ENCODE measurements around the gene PLS1. TPM values are rescaled to one million over a fixed set of nuclear protein-coding genes. Genes with fewer than 3 reads are reported as not detected.

Gene PLS1
- total RNA-seq, 1 donor from 2014 or later: 12.5 TPM

DNA sequence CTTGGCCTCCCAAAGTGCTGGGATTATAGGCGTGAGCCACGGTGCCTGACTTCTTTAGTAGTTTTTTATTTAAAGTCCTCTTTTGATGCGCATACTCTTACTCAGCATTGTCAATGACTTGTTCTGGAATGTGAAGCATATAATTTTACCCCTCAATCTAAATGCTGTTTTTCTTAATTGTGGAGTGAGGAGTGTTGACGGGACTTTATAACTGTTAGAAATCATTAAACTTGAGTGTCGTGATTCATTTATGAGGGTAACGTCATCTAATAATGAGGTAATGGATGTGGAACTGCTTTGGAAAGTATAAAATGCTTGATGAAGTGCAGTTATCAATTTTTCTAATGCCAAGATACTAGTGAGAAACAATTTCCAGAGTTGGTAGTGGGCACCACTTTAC lies 48.3 kb downstream of the PLS1 start:
- no peak for ATAC-seq

DNA sequence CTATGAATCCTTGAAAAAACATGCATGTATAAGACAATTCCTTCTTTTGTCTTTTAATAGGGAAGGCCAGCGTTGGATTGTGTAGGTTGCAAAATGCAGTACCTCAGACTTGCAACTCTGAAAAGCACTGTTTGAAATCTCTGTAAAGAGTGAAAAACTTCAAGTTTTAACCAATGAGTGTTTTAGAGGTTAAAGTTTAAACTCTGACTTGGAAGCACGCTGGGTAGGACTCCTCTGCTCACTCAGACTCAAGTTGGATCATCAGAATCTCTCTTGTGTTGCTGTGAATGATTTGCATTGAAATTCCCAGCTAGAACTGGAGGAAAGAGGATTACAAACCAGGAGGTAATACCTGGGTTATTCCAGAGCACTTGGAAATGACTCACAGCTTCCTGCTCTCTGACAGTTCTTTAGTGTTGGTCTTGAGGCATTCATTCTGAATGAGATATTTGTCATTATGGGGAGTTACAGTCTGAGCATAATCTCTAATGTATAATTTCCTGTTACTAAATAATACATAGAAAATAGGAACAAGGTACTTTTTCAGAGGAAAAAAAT lies 49.1 kb downstream of the PLS1 start:
- ATAC-seq: peak; percentile 90

DNA sequence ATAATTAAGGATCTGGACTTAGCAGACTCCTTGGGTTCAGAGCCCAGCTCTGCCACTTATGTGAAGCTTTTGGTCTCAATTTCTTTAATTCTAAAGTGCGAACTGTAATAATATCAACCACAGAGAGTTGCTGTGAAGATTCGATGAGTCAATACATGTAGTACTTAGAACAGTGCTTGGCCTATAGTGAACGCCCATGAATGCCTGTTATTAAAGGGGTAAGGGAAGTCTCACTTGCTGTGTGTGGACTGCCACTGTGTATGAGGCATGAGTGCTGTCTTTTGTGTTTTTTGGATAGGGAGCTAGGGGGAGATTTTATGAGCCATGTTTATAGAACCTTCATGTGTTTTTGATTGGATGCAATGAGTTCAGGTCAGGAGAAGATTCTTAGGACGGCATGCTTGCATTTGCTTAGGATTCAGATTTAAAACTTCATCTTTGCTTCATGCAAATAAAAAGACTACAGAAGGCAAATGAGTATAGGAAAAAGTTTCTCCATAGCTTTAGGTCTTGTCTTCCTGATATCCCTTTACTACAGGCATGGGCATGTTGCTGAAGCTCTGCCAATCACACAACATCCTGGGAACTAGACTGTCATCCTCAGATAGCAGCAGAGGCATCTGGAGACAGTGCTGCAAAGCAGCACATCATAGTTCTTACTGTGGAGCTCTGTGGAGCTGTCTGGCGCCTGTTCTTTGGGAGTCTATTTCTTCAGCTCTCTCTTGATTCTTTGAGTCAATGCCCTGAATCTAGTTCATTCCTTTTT lies 50.0 kb downstream of the PLS1 start:
- ATAC-seq: peak; percentile 67

DNA sequence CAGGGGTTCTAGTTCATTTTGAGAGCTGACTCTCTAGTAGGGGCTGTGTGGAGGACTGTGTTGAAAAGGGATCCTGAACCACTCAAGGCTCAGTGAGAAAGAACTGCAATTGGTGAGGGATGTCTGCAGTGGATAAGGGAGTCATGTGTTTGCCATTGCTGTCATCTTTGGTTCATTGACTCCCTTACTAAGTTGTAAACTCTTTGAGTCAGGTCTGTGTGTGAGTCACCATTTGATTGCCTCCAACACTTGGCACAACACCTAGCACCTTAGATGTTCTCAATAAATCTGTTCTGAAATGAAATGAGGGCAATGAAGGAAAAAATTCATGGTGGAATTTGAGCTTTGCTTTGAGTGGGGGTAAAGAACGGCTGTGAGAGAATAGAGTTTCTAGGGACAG lies 51.7 kb downstream of the PLS1 start:
- ATAC-seq: peak; percentile 79

DNA sequence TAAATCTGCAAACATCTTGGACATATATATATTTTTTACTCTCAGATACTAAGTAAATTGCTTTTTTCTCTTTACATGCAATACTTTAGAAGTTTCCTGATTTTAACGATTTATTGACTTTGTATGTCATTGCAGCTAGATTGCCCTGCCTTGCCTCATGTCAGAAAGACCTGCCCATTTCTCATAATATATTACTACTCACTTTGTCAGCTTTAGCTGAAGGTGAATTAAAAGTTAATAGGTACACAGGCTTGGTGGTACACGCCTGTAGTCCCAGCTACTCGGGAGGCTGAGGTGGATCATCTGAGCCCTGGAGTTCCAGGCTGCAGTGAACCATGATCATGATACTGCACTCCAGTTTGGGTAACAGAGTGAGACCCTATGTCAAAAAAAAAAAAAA lies 52.8 kb downstream of the PLS1 start:
- ATAC-seq: no peak

DNA sequence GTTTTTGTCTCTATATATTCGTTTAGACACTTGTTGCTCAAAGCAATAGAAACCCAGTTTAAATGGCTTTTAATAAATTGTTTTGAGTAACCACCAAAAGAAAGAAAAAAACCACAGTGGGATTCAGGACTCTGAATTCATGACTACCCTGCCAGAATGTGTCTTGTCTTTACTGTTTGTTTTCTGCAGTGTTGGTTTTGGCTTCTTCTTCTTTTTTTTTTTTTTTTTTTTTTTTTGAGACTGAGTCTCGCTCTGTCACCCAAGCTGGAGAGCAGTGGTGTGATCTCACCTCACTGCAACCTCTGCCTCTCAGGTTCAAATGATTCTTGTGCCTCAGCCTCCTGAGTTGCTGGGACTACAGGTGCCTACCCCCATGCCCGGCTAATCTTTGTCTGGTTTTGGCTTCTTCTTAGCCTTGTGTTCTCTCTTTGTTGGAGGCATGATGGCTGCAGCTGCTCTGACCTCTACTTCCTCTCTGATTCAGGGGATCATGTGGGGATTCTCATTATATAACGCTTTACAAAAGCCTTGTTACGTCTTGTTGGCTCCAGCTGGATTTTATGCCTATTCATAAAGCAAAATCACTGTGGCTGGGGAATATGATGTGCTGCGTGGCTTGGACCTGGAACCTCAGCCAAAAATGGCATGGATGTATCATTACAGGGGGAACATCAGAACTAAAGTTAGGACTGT lies 54.0 kb downstream of the PLS1 start:
- ATAC-seq: no peak

DNA sequence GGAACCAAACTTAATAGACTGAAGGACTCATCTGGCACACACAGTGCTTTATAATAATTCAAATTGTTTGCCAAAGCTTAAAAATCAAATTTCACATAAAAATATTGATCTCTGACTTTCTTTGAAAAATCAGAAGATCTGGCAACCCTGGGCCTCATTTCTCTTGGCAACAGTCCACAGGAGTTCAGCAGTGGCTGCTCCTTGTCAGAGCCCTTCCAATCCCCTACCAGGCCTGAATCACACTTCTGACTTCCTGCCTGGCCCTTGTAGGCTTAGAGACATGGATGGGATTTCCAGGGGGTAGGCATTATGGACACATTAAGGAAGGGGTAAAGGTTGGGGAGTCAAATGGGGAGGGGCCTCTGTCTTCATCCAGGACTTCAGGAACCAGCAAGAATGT lies 55.5 kb downstream of the PLS1 start:
- no peak for ATAC-seq

DNA sequence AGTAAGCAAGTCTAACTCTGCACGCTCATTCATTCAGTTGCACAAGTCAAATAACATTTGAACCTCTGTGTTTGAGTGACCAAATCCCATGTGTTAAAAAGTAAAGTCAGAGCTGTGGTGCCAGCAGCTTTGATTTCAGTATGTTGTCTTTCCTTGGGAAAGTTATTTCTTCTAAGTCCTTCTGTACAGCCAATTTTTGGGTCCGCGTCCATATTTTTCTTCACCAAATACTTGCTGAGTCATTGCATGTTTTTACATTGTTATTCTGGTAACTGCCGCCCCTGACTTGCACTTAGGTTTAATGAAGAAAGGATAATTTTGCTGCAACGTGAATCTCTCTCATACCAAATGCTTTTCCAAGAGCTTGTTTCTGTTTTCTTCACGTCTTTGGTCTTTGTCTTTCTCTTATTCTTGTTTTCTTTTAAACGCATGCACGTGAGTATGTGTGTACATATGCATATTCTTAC lies 56.7 kb downstream of the PLS1 start:
- ATAC-seq: no peak

DNA sequence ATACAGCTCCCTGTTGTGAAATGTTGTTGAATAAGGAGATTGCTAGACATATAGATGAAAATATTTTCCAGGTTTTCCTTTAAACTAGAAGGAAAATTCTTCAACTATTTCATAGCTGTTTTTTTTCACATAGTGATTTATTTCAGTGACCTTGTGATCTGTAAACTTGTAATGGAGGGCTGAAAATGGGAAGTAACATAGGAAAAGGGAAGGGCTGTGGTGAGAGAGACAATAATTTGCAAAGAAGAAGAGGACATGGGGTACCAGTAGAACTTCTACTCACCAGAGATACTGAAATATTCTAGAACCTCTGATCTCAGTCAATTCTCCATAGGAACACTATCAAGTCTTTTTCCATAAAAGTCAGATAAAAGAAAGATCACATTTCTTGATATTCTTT lies 60.4 kb downstream of the PLS1 start:
- ATAC-seq: no peak

DNA sequence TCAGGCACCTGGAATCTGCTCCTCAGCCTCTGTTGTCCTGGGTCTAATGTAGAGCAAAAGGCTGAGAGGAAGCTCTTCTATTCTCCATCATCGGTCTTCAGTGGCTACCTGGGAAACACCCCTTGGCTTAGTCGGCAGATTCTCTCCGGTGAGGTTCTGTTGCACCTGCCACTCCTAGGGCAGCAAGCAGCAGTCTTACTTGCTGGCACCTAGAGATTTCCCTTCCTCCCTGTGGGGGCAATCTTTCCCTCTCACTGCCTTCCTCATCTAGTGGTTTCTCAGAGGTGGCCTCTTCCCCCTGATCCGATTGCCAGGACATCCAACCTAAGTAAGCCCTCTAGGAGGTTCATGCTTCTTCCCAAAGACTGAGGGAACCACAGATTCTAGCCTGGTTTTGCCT lies 60.8 kb downstream of the PLS1 start:
- no peak for ATAC-seq

DNA sequence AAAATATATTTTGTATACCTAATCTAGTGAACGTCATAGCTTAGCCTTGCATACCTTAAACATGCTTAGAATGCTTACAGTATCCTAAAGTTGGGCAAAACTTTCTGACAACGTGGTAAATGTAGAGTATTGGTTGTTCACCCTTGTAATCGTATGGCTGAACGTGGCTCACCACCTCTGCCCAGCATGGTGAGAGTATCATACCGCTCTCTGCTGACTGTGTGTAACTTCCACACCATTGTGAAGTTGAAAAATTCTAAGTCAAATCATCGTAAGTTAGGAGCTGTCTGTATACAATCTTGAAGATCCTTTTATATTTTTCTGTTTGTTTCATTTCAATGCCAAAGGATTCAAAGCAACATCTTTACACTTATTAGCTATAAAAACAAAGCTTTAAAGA lies 64.2 kb downstream of the PLS1 start:
- ATAC-seq: no peak

DNA sequence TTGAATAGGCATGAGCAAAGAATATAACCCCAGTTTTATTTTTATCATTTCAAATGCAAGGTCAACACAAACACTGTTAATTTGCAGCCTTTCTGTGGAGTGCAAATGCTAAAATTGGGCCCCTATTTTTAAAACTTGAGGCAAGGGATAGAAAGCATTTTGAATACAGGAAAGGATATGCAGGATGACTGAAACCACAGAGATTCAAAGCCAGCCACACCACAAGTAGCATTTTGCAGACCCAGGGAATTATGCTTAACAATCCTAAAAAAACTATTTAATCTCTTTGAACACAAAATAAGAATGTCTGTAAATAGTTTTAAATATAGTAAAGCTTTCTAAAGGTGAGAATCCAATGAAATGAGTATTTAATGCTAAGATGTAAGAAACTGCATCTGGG lies 64.7 kb downstream of the PLS1 start:
- no peak for ATAC-seq

- no peak for ATAC-seq
Observed at GRCh38 chr3:142663865-142664264, 67.7 kb downstream of the PLS1 start.

GRCh38 chr3:142664311-142664710 lies 68.1 kb downstream of the PLS1 start:
- no peak for ATAC-seq

DNA sequence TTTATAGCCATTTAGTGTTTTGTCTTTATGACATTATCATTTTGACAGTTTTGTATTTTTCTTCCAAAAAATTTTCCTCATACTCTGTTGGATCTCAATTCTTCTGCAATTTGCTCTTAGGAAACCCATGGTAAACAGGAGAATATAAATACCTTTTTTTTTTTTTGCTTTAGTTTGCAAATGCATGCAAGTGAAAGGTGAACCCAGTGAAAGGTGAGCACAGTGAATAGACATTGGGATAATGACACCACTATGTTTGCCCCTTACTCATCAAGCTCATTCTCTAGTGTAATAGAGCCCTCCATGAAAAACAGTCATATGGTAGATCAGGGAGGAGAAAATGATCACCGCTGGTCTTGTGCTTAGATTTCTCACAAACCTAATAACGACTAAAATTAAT lies 68.6 kb downstream of the PLS1 start:
- ATAC-seq: no peak

DNA sequence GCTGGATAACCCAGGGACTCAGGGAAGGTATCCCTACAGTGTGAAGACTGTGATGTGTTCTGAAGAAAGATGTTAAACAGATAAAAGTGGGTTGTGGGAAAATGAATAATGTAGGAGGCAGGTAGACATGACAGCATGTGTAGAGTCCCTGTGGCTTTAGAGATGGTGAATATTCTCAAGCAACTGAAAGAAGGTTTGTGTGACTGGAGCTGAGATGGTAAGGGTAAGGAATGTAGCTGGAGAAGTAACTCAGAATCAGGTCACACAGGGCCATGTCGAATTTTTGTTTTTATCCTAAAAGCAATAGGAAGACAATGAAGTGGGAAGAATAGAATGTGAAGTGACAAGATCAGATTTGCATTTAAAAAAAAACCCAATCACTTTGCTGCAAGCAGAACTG lies 73.9 kb downstream of the PLS1 start:
- ATAC-seq: no peak

- no peak for ATAC-seq
Observed at GRCh38 chr3:142676151-142676550, 80.0 kb downstream of the PLS1 start.

DNA sequence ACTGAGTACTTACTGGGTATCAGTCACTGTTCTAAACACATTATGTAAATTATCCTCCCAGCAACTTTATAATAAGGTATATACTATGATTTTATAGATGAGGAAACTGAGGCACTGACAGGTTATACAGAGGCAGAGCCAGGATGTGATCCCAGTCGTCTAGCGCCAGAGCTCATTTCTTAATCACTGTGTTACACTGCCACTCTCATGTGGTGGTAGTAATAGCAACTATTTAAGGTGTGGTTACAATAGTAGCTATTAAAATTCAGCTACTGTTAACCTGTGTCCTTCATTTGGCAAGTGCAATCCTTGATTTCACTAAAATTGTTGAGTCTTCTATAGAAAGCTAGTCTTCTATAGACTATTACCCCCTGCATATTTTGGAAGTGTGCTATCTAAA lies 84.5 kb downstream of the PLS1 start:
- no peak for ATAC-seq

GRCh38 chr3:142690613-142691012 lies 94.4 kb downstream of the PLS1 start:
- no peak for ATAC-seq

DNA sequence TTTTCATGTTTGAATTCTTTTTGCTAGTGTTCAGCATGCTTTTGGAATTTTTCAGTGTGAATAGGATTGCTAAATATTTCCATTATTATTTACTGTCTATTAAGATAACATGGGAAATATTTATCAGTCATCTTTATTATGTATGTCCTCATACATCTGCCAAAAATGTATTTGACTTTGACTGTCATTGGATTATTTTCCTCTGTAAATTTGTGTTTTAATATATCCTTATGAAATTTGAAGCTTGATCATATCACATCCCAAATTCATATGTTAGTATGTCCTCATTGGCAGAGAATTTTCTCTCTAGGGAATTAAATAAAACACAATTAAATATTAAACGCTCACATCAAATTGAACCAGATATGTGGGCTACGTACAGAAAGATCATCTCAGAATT lies 95.3 kb downstream of the PLS1 start:
- ATAC-seq: no peak

- no peak for ATAC-seq
Observed at GRCh38 chr3:142693136-142693853, 97.1 kb downstream of the PLS1 start.

- peak; percentile 88 for ATAC-seq
Observed at GRCh38 chr3:142694225-142694624, 98.0 kb downstream of the PLS1 start.

DNA sequence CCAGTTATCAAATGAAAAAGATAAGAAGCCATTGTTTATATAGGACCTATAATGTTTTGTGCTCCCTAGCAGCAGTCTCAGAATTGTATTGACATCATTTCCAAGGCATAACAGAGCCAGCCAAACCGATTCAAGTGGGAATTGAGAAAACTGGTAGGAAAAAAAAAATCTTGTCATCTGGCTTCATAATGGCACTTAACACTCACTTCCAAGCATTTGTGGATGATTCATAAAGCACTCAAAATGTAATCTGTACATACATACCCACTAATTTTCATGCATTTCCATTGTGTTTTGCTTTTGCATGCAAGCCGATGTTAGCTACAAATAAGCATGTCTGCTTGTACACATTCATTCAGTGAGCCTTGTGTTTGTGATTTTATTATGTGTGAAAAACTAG lies 109.0 kb downstream of the PLS1 start:
- no peak for ATAC-seq
